ENCODE measurements around the gene ZNF593OS. TPM values are rescaled to one million over a fixed set of nuclear protein-coding genes. Genes with fewer than 3 reads are reported as not detected.
A peak's percentile ranks its signal among the peaks of the same experiment; 100 is the strongest.

ZNF593OS gene
- polyA plus RNA-seq, 1 donor from 2014 or later, result not detected

DNA sequence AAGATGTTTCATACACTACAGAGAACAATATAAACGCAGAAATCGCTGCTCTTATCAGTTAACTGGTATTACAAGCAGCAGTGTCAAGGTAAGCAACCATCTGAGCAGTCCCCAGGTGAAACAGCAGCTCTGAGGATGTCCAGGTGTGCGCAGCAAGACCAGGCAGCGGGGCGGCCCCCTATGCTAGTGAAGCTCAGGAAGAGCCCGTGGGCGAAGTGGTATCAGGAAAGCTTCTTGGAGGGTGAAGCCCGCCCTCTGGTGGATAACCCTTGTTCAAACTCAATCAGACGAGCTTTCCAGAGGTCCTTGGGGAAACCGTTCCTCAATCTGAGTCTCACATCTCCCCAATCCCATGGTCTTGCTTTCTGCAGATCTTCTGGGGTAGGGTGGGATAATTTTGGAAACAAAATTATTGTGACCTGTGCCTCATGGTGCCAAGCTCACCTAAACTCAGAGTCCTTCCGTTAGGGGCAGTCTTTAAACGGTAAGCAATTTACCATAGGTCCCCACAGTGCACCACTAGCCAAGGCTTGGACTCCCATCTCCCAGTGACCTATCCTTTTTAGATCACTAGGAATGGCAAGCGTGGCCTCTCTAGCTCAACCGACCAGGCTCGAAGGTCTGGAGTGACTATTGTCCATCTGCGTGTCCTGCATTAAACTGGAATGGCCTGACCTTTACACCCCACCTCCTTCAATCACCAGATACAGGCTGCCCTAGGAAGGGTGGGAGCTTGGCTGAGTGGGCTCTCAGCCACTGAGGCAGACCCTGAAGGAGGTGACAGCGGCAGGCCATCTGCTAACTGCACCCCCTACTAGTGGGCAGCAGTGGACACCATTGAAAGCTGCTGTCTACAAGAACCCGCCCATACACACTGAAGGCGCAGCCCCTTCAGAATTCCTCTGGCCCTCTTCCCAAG lies 26.3 kb downstream of the ZNF593OS start:
- Histone ChIP-seq H3K27ac (ENCODE audit: low read length) (no peak overlapping the region), H3K9me2 (ENCODE audit: insufficient read depth, low read length) (no peaks in the 10 kb centered on the region), H3K27me3 (ENCODE audit: insufficient read depth, low read depth, low read length) (no peaks in the 10 kb centered on the region), H3K36me3 (ENCODE audit: insufficient read depth, low read length) (no peaks in the 10 kb centered on the region), H3K9me3 (ENCODE audit: low read length) (no peaks in the 10 kb centered on the region), H3K4me3 (ENCODE audit: low read length) (no peak overlapping the region), H3K79me2 (replicated peaks; ENCODE audit: insufficient read depth, low read length) (no peaks in the 10 kb centered on the region), H3F3A (ENCODE audit: insufficient read depth, low read length, poor library complexity, severe bottlenecking) (no peaks in the 10 kb centered on the region), H2AFZ (ENCODE audit: low read depth, low read length) (no peak overlapping the region), H3K4me2 (ENCODE audit: low read length) (no peak overlapping the region), H4K20me1 (ENCODE audit: insufficient read depth) (no peaks in the 10 kb centered on the region), H3K9ac (ENCODE audit: low read length) (no peak overlapping the region)
- TF ChIP-seq MXI1 (conservative IDR thresholded peaks at IDR 0.05; ENCODE audit: poor library complexity, severe bottlenecking) (no peak), POLR2AphosphoS5 (IDR thresholded peaks at IDR 0.05) (no peak), EZH2 (IDR thresholded peaks at IDR 0.05; ENCODE audit: borderline replicate concordance, insufficient read depth, low read length, poor library complexity, severe bottlenecking) (no peak), SMC3 (conservative IDR thresholded peaks at IDR 0.05; ENCODE audit: poor library complexity) (peak; percentile 87), RAD21 (conservative IDR thresholded peaks at IDR 0.05) (peak; percentile 77), EP300 (conservative IDR thresholded peaks at IDR 0.05; ENCODE audit: poor library complexity, severe bottlenecking) (no peak), TAF1 (IDR thresholded peaks at IDR 0.05; ENCODE audit: low read depth) (no peak)
- TF ChIP-seq, protein P1, sequence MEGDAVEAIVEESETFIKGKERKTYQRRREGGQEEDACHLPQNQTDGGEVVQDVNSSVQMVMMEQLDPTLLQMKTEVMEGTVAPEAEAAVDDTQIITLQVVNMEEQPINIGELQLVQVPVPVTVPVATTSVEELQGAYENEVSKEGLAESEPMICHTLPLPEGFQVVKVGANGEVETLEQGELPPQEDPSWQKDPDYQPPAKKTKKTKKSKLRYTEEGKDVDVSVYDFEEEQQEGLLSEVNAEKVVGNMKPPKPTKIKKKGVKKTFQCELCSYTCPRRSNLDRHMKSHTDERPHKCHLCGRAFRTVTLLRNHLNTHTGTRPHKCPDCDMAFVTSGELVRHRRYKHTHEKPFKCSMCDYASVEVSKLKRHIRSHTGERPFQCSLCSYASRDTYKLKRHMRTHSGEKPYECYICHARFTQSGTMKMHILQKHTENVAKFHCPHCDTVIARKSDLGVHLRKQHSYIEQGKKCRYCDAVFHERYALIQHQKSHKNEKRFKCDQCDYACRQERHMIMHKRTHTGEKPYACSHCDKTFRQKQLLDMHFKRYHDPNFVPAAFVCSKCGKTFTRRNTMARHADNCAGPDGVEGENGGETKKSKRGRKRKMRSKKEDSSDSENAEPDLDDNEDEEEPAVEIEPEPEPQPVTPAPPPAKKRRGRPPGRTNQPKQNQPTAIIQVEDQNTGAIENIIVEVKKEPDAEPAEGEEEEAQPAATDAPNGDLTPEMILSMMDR (IDR thresholded peaks at IDR 0.05; ENCODE audit: poor library complexity, severe bottlenecking), result peak; percentile 84
- TF ChIP-seq, protein P2, sequence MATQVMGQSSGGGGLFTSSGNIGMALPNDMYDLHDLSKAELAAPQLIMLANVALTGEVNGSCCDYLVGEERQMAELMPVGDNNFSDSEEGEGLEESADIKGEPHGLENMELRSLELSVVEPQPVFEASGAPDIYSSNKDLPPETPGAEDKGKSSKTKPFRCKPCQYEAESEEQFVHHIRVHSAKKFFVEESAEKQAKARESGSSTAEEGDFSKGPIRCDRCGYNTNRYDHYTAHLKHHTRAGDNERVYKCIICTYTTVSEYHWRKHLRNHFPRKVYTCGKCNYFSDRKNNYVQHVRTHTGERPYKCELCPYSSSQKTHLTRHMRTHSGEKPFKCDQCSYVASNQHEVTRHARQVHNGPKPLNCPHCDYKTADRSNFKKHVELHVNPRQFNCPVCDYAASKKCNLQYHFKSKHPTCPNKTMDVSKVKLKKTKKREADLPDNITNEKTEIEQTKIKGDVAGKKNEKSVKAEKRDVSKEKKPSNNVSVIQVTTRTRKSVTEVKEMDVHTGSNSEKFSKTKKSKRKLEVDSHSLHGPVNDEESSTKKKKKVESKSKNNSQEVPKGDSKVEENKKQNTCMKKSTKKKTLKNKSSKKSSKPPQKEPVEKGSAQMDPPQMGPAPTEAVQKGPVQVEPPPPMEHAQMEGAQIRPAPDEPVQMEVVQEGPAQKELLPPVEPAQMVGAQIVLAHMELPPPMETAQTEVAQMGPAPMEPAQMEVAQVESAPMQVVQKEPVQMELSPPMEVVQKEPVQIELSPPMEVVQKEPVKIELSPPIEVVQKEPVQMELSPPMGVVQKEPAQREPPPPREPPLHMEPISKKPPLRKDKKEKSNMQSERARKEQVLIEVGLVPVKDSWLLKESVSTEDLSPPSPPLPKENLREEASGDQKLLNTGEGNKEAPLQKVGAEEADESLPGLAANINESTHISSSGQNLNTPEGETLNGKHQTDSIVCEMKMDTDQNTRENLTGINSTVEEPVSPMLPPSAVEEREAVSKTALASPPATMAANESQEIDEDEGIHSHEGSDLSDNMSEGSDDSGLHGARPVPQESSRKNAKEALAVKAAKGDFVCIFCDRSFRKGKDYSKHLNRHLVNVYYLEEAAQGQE (IDR thresholded peaks at IDR 0.05; ENCODE audit: borderline replicate concordance), result no peak

DNA sequence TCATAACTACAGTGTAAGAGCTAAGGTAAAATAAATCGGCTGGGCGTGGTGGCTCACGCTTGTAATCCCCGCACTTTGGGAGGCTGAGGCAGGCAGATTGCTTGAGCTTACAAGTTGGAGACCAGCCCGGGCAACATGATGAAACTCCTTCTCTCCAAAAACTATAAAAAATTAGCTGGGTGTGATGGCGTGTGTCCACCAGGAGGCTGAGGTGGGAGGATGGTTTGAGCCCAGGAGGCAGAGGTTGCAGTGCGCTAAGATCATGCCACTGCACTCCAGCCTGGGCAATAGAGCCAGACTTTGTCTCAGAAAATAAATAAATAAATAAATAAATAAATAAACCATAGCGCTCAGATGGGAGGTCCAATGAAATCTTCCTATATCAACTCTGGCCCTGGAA lies 29.5 kb downstream of the ZNF593OS start:
- H3K27ac ChIP-seq (ENCODE audit: low read length), result no peak overlapping the region
- no peaks in the 10 kb centered on the region for H3K36me3 ChIP-seq (ENCODE audit: insufficient read depth, low read length)
- H3F3A ChIP-seq (ENCODE audit: insufficient read depth, low read length, poor library complexity, severe bottlenecking), result no peaks in the 10 kb centered on the region
- H2AFZ ChIP-seq (ENCODE audit: low read depth, low read length), result no peak overlapping the region
- H3K9me3 ChIP-seq (ENCODE audit: low read length), result no peaks in the 10 kb centered on the region
- TF ChIP-seq EZH2 (IDR thresholded peaks at IDR 0.05; ENCODE audit: borderline replicate concordance, insufficient read depth, low read length, poor library complexity, severe bottlenecking), result no peak
- no peaks in the 10 kb centered on the region for H3K9me2 ChIP-seq (ENCODE audit: insufficient read depth, low read length)
- no peak overlapping the region for H3K4me3 ChIP-seq (ENCODE audit: low read length)
- H3K27me3 ChIP-seq (ENCODE audit: insufficient read depth, low read depth, low read length), result no peaks in the 10 kb centered on the region
- no peak overlapping the region for H3K4me2 ChIP-seq (ENCODE audit: low read length)
- no peak overlapping the region for H3K9ac ChIP-seq (ENCODE audit: low read length)
- no peaks in the 10 kb centered on the region for H3K79me2 ChIP-seq (replicated peaks; ENCODE audit: insufficient read depth, low read length)
- no peaks in the 10 kb centered on the region for H4K20me1 ChIP-seq (ENCODE audit: insufficient read depth)

Data from neural cell (in vitro differentiated cells).